ENCODE measurements around the gene SMPD2. TPM values are rescaled to one million over a fixed set of nuclear protein-coding genes. Genes with fewer than 3 reads are reported as not detected.
A peak's percentile ranks its signal among the peaks of the same experiment; 100 is the strongest.

The SMPD2 gene
- total RNA-seq, 1 experiment from 2014 or later = 50.0 TPM

- Histone ChIP-seq H3K4me1 (ENCODE audit: control insufficient read depth, insufficient read depth, low read length) (peaks cover 22% of the 10 kb centered on the region), H3K4me3 (ENCODE audit: low read depth in 2 of 2, low read length in 2 of 2) (peak overlapping the region; percentile 74 to 91), H3K36me3 (ENCODE audit: control insufficient read depth, insufficient read depth, low read length) (no peaks in the 10 kb centered on the region), H3K27ac (ENCODE audit: low read length) (peak overlapping the region; percentile 81), H3K9me3 (ENCODE audit: control insufficient read depth, insufficient read depth, low read depth, low read length) (no peaks in the 10 kb centered on the region), H3K27me3 (ENCODE audit: control insufficient read depth, insufficient read depth, low read length) (no peaks in the 10 kb centered on the region)
- ChIA-PET POLR2A (interaction anchor here (0.6 to 1.8 kb wide), 3 partner anchors 14 to 362 kb away, joined by 3 to 6 read pairs (median 6); partner anchors contain the start of gene SESN1), CTCF (interaction anchor here (0.5 to 0.7 kb wide), 2 partner anchors 73 to 74 kb away, joined by 3 to 4 read pairs; no protein-coding TSS in a partner anchor)
- no TSS peak for BruUV-seq (replicated peaks)
- TF ChIP-seq, protein P1, sequence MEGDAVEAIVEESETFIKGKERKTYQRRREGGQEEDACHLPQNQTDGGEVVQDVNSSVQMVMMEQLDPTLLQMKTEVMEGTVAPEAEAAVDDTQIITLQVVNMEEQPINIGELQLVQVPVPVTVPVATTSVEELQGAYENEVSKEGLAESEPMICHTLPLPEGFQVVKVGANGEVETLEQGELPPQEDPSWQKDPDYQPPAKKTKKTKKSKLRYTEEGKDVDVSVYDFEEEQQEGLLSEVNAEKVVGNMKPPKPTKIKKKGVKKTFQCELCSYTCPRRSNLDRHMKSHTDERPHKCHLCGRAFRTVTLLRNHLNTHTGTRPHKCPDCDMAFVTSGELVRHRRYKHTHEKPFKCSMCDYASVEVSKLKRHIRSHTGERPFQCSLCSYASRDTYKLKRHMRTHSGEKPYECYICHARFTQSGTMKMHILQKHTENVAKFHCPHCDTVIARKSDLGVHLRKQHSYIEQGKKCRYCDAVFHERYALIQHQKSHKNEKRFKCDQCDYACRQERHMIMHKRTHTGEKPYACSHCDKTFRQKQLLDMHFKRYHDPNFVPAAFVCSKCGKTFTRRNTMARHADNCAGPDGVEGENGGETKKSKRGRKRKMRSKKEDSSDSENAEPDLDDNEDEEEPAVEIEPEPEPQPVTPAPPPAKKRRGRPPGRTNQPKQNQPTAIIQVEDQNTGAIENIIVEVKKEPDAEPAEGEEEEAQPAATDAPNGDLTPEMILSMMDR (IDR thresholded peaks at IDR 0.05) = no peak
- no peak for TF ChIP-seq POLR2AphosphoS5 (IDR thresholded peaks at IDR 0.05; ENCODE audit: low read depth, low read length)
- no peak for TF ChIP-seq REST (IDR thresholded peaks at IDR 0.05; ENCODE audit: insufficient read depth in 1 of 2, low read depth in 2 of 2, low read length in 1 of 2)
- no peak for TF ChIP-seq SIN3A (IDR thresholded peaks at IDR 0.05; ENCODE audit: borderline replicate concordance, insufficient read depth, low read depth, low read length)
- TF ChIP-seq TCF7L2 (IDR thresholded peaks at IDR 0.05; ENCODE audit: low read depth, low read length) = no peak
- in situ Hi-C loops (cut with HindIII; ENCODE audit: low pct_unique_long_range_greater_than_20kb, low sequenced_read_pairs) (no loop called here), intact Hi-C loops (cut with micrococcal nuclease; ENCODE audit: unreplicated experiment) (no loop called here)
- ATAC-seq = peak; percentile 4; the same call in 1 of the 2 replicates
- no peak for DNase-seq (ENCODE audit: low read depth, low spot score)
Measured at GRCh38 chr6:109456710-109457561, 16.4 kb downstream of the SMPD2 start.

DNA sequence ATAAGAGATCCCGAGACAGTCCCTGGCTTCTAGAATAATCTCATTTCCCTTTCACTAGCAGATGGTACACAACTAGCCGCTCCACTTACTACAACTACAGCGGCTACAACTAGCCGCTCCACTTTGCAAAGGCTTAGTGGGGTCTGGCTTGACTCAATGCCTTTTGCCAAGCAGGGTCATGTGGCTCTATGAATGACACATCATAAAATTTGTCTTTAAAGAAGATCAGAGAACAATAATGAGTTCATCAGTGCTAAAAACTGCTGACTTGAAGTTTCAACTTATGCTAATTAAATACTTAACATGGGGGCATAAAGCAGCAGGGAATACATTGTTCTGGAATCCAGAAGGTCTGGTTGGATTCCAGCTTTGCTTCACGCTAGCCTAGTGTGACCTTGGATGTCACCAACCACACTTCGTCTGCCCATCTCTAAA lies 17.1 kb downstream of the SMPD2 start:
- Histone ChIP-seq H3K4me1 (ENCODE audit: control insufficient read depth, insufficient read depth, low read length) (peaks cover 22% of the 10 kb centered on the region), H3K4me3 (ENCODE audit: low read depth in 2 of 2, low read length in 2 of 2) (no peak overlapping the region), H3K27me3 (ENCODE audit: control insufficient read depth, insufficient read depth, low read length) (no peaks in the 10 kb centered on the region), H3K36me3 (ENCODE audit: control insufficient read depth, insufficient read depth, low read length) (0 out of 2 replicates have a peak, but pooled peaks cover 2% of the 10 kb centered on the region), H3K27ac (ENCODE audit: low read length) (peak overlapping the region; percentile 81), H3K9me3 (ENCODE audit: control insufficient read depth, insufficient read depth, low read depth, low read length) (no peaks in the 10 kb centered on the region)
- in situ Hi-C loops (cut with HindIII; ENCODE audit: low pct_unique_long_range_greater_than_20kb, low sequenced_read_pairs) (no loop called here), intact Hi-C loops (cut with micrococcal nuclease; ENCODE audit: unreplicated experiment) (no loop called here)
- BruUV-seq (replicated peaks) = no TSS peak
- POLR2A ChIA-PET = interaction anchor here (1.0 kb wide), 1 partner anchor 25 kb away, joined by 3 read pairs; no protein-coding TSS in a partner anchor
- CTCF ChIA-PET = interaction anchor here (0.6 kb wide), 1 partner anchor 582 kb away, joined by 3 read pairs; no protein-coding TSS in a partner anchor
- no peak for DNase-seq (ENCODE audit: low read depth, low spot score)
- TF ChIP-seq POLR2AphosphoS5 (IDR thresholded peaks at IDR 0.05; ENCODE audit: low read depth, low read length) (0 out of 2 replicates have a peak, but pooled peaks have one; percentile 33), REST (IDR thresholded peaks at IDR 0.05; ENCODE audit: insufficient read depth in 1 of 2, low read depth in 2 of 2, low read length in 1 of 2) (no peak), TCF7L2 (IDR thresholded peaks at IDR 0.05; ENCODE audit: low read depth, low read length) (no peak)
- TF ChIP-seq, protein P1 (IDR thresholded peaks at IDR 0.05) = no peak
- no peak for ATAC-seq
